ENCODE measurements around the gene SSX1. TPM values are rescaled to one million over a fixed set of nuclear protein-coding genes. Genes with fewer than 3 reads are reported as not detected.
"Not testable (repeated sequence)": the region's sequence is repeated elsewhere in the genome, so short reads cannot be mapped to it uniquely, and the experiment has no call there.

SSX1 gene
- total and polyA plus RNA-seq, 12 donors = not detected

DNA sequence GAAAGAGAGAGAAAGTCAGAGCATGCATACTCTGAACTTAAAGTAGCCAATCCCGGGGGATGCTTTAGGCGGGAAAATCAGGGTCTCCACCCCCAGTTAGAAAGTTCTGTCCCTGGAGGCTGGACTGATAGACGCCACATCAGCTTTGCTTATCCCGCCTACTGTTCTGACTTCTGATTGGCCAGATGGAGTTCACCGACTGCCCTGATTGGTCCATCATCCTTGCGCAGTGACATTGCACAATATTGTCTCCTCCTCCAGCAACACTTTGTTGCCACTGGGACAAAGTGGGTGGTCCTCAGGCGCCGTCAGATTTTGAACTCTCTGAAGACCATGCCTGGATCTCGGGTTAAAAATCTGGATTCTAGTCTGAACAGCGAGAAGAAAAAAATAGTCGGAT, 51.0 kb downstream of the SSX1 start:
- no peak for DNase-seq
- TF ChIP-seq CTCF (IDR thresholded peaks at IDR 0.05) = no peak
- Histone ChIP-seq H3K27ac (no peak overlapping the region), H3K9me3 (no peaks in the 10 kb centered on the region), H3K4me1 (no peaks in the 10 kb centered on the region), H3K27me3 (peaks cover 0 to 5% (median 0%) of the 10 kb centered on the region in 7 donors), H3K36me3 (no peaks in the 10 kb centered on the region), H3K4me3 (no peak overlapping the region)
- intact Hi-C loops (cut with DNase I) = no loop called here
- WGBS, 2 donors = 87 to 90% methylated on average over 11 of the region's 11 CpGs
- no peak for ATAC-seq

GRCh38 chrX:48313996-48314395, 58.8 kb downstream of the SSX1 start:
- WGBS, 2 donors = 70 to 73% methylated on average over 2 of the region's 2 CpGs
- H3K4me1 ChIP-seq; DNase-seq; intact Hi-C loops (cut with DNase I); ATAC-seq; H3K36me3 ChIP-seq; H3K9me3 ChIP-seq; H3K27ac ChIP-seq; H3K4me3 ChIP-seq: not testable (repeated sequence)
- peaks cover 0 to 13% (median 0%) of the 10 kb centered on the region in 7 donors for H3K27me3 ChIP-seq

Other genes starting within 250 kb of the SSX1 start
- not detected for gene SPACA5, start 248.4 kb upstream of the SSX1 start, total RNA-seq
- not detected for gene SPACA5, start 248.4 kb upstream of the SSX1 start, polyA plus RNA-seq
- gene ZNF630, start 183.8 kb upstream of the SSX1 start, total RNA-seq = 1 to 10 TPM; 1.3 to 3.5 (median 2.6) TPM
- gene ZNF630, start 183.8 kb upstream of the SSX1 start, polyA plus RNA-seq = 1 to 10 TPM in 1 of 2 donors, under 1 TPM in 1; 0.96 to 2.5 TPM
- not detected for gene SPACA5B, start 124.8 kb upstream of the SSX1 start, total RNA-seq
- gene SPACA5B, start 124.8 kb upstream of the SSX1 start, polyA plus RNA-seq = not detected
- not detected for gene SSX5, start 58.6 kb upstream of the SSX1 start, total RNA-seq
- gene SSX5, start 58.6 kb upstream of the SSX1 start, polyA plus RNA-seq = not detected
- not detected for gene SSX3, start 101.3 kb downstream of the SSX1 start, total RNA-seq
- not detected for gene SSX3, start 101.3 kb downstream of the SSX1 start, polyA plus RNA-seq
- gene SSX4, start 128.1 kb downstream of the SSX1 start, total RNA-seq = not detected
- gene SSX4, start 128.1 kb downstream of the SSX1 start, polyA plus RNA-seq = not detected
- gene SSX4B, start 156.6 kb downstream of the SSX1 start, total RNA-seq = not detected
- gene SSX4B, start 156.6 kb downstream of the SSX1 start, polyA plus RNA-seq = not detected
- 1 to 10 TPM in 7 of 10 donors, under 1 TPM in 3; 0.64 to 5.3 (median 1.7) TPM for gene SLC38A5, start 214.9 kb downstream of the SSX1 start, total RNA-seq
- 10 to 100 TPM in 1 of 2 donors, 1 to 10 TPM in 1; 2.6 to 15.4 TPM for gene SLC38A5, start 214.9 kb downstream of the SSX1 start, polyA plus RNA-seq
- gene FTSJ1, start 220.8 kb downstream of the SSX1 start, total RNA-seq = 10 to 100 TPM; 11.6 to 22.8 (median 12.9) TPM
- 10 to 100 TPM; 25.2 to 46.1 TPM for gene FTSJ1, start 220.8 kb downstream of the SSX1 start, polyA plus RNA-seq